Left colon (tissue), 2 donors: ENCODE results near the gene SPNS3. TPM values are rescaled to one million over a fixed set of nuclear protein-coding genes. Genes with fewer than 3 reads are reported as not detected.

ENCODE experiments used
- ATAC-seq: fragments of 200-7000 bp; cut with Tn5 transposase; one replicate; pipeline ENCODE4 v1.9.1; 2020; ENCODE audit warnings: mild to moderate bottlenecking, moderate library complexity
- DNase-seq, 2 donors: peaks; one replicate each; pipeline ENCODE4 v3.0.0-alpha.2; 2020
- intact Hi-C, 2 donors: fragments of 100-400 bp; cut with DNase I in 1 of 2; cut with micrococcal nuclease in 1 of 2; formaldehyde crosslinking; loops; one replicate each; pipeline versions ENCODE4 v1.11.2 to v1.14.0; 2022; cut with DNase I, micrococcal nuclease
- total RNA-seq, 2 donors: library from RNA; stranded (reverse); fragmentation: NEBNext Ultra II Directional; extraction: Animal tissue kit (Norgen Biotek cat#: 25700); gene quantifications; one replicate each; pipeline ENCODE4 v1.2.1, GENCODE V29; 2021
- donor health status: DM: no; HTN: no; CAD: no.
- donor health status: DM: yes; HTN: yes; CAD: no.

SPNS3 gene
- total RNA-seq, 2 donors from 2014 or later: 0.50 to 0.89 TPM

DNA sequence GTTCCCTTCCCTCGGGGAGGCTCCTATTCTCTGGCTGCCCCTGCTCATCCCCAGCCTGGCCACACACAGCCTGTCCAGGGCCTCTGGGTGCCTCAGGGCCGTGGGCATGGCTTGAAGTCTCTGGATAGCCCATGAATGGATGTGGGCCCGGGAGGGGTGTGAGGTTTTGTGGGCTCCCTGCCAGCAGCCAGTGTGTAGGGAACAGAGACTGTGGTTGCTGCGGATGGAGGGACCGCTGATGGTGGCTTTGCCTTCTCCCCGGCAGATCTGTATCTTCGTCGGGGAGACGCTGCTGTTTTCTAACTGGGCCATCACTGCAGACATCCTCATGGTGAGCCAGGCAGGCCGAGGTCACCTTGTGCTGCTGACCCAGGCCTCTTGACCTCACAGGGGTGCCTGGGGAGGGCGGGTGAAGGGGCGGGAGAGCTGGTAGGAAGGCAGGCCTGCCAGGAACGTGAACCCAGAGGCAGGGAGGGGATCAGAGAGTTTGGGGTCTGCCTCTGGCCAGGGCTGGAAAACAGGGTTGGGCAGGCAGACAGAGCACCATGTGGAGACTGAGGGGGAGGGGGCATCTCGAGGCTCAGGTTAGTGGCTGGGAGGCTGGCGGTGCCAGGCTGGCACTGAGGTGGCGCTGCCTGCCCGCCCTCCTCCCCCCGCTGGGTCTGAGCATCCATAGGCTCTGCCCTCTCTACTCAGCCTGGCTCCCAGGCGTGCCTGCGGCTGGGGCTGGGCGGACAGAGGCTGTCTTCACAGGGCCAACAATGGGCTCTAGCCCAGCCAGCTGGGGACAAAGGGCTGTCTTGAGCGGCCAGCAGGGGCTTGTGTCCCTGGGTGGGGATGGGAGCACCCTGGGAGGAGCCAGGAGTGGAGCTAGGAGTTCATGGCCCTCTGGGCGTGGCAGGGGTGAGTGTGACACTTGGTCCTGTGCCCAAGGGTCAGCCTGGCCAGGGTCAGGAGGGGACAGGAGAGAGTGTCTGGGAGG lies 100.1 kb downstream of the SPNS3 start:
- ATAC-seq (peak; percentile 67), DNase-seq (peak in 1 of 2 donors; percentile 46)
- intact Hi-C loops: no loop called here

DNA sequence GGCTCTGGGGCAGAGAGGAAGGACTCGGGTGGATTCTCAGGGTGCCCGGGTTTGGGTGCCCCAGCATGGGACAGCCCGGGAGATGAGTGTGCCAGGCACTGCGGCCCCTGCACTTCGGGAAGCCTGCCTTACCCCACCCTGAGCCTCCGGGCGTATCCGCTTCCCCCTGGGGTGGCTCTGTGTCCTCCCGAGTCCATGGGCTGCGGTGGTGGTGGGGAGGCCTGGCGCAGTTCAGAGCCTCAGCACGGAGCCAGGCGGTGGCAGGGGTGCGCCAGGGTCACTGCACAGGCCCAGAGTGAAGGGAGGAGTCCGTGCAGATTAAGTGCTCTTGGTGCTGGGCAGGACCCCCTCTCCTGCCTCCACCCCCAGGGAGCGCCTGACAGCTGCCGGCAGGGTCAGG lies 100.8 kb downstream of the SPNS3 start:
- DNase-seq (no peak), ATAC-seq (peak; percentile 32)
- intact Hi-C loops: no loop called here

DNA sequence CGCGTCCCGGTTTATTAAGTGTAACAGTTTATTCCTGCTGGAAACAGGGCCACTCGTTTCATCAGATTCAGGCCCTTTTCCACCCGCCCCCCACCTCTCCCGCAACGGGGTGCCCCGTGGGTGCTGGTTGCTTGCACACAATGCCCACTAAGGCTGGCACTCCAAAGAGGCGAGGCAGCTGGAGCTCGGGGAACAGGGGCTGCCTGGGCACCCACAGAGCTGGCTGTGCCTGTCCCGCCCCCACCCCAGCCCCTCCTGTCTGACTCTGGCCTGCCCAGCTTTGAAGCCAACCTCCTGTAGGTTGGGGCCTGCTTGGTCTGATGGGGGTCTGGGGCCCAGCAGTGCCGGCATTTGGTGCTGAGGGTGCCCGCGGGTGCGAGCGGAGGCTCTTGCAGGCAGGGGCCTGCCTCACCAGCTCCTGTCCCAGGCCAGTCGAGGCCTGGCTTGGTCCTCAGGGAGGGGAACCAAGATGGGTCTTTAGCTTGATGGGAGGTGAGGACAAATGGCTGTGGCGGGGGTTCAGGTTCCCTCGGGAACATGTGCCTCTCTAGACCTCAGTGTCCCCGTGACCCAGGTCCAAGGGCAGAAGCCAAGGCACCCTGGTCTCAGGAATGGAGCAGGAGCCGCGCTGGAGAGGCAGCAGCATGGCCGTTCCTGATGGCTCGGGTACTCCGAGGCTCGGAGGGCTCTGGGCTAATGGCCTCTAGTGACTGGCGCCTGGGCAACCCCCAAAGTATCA lies 101.4 kb downstream of the SPNS3 start:
- DNase-seq (no peak), ATAC-seq (no peak)
- intact Hi-C loops: no loop called here

GRCh38 chr17:4535667-4536258 lies 102.0 kb downstream of the SPNS3 start:
- peak; percentile 2 for ATAC-seq
- DNase-seq: no peak
- intact Hi-C loops: no loop called here

- DNase-seq: no peak
- intact Hi-C loops: no loop called here
- peak; percentile 44 for ATAC-seq
These were observed 102.6 kb downstream of the SPNS3 start for GRCh38 chr17:4536259-4536741.

GRCh38 chr17:4536742-4537411 lies 103.1 kb downstream of the SPNS3 start:
- DNase-seq (no peak), ATAC-seq (no peak)
- intact Hi-C loops: no loop called here

Other genes starting within 250 kb of the SPNS3 start
- gene ANKFY1, start 170.0 kb upstream of the SPNS3 start, total RNA-seq: 10 to 100 TPM; 46.4 to 59.6 TPM
- gene UBE2G1, start 67.3 kb upstream of the SPNS3 start, total RNA-seq: 10 to 100 TPM; 59.5 to 71.5 TPM
- 10 to 100 TPM; 12.4 to 13.5 TPM for gene SPNS2, start 64.9 kb downstream of the SPNS3 start, total RNA-seq
- 10 to 100 TPM; 28.1 to 41.6 TPM for gene MYBBP1A, start 121.4 kb downstream of the SPNS3 start, total RNA-seq
- 100 to 1,000 TPM; 185 to 232 TPM for gene GGT6, start 126.6 kb downstream of the SPNS3 start, total RNA-seq
- gene SMTNL2, start 150.6 kb downstream of the SPNS3 start, total RNA-seq: under 1 TPM in 1 of 2 donors, not detected in 1; 0.25 TPM
- under 1 TPM; 0.12 to 0.36 TPM for gene ALOX15, start 207.7 kb downstream of the SPNS3 start, total RNA-seq